SH-SY5Y (cell line): Measurements from ENCODE around the gene MYL3.

ENCODE experiments used
- GATA2 ChIP-seq: IDR thresholded peaks from 2 replicates; pipeline ENCODE4 v1.6.1; 2011; ENCODE audit warnings: mild to moderate bottlenecking, low read depth, low read length
- GATA3 ChIP-seq: IDR thresholded peaks from 2 replicates; pipeline ENCODE4 v1.6.1; 2011; ENCODE audit warnings: low read depth, mild to moderate bottlenecking, low read length, moderate library complexity

MYL3 gene

GRCh38 chr3:46846624-46847542 lies 16.4 kb downstream of the MYL3 start:
- TF ChIP-seq GATA2 (peak; percentile 35; the same call in 1 of the 2 replicates), GATA3 (no peak)

GRCh38 chr3:46845860-46846623 lies 17.2 kb downstream of the MYL3 start:
- TF ChIP-seq GATA3 (no peak), GATA2 (no peak)

- TF ChIP-seq GATA3 (no peak), GATA2 (no peak; the same call in 1 of the 2 replicates)
Observed at GRCh38 chr3:46845397-46845859, 17.8 kb downstream of the MYL3 start.

GRCh38 chr3:46844881-46845312 lies 18.3 kb downstream of the MYL3 start:
- no peak for TF ChIP-seq GATA3
- no peak for TF ChIP-seq GATA2

GRCh38 chr3:46844397-46844796 lies 18.8 kb downstream of the MYL3 start:
- TF ChIP-seq GATA3: no peak
- TF ChIP-seq GATA2: no peak

- TF ChIP-seq GATA2: no peak
- no peak for TF ChIP-seq GATA3
Observed at GRCh38 chr3:46843508-46843907, 19.7 kb downstream of the MYL3 start.

- TF ChIP-seq GATA2 (no peak), GATA3 (no peak)
Observed at GRCh38 chr3:46840491-46840890, 22.8 kb downstream of the MYL3 start.

GRCh38 chr3:46838301-46838700 lies 24.9 kb downstream of the MYL3 start:
- TF ChIP-seq GATA2: no peak
- no peak for TF ChIP-seq GATA3

GRCh38 chr3:46835491-46835890 lies 27.8 kb downstream of the MYL3 start:
- no peak for TF ChIP-seq GATA2
- TF ChIP-seq GATA3: no peak

- no peak for TF ChIP-seq GATA2
- TF ChIP-seq GATA3: no peak
Observed at GRCh38 chr3:46835054-46835453, 28.2 kb downstream of the MYL3 start.

- TF ChIP-seq GATA3 (no peak), GATA2 (no peak)
Observed at GRCh38 chr3:46833346-46834300, 29.6 kb downstream of the MYL3 start.

- TF ChIP-seq GATA3 (no peak), GATA2 (no peak)
Observed at GRCh38 chr3:46831841-46832240, 31.4 kb downstream of the MYL3 start.

- TF ChIP-seq GATA3: no peak
- no peak for TF ChIP-seq GATA2
Observed at GRCh38 chr3:46831316-46831715, 31.9 kb downstream of the MYL3 start.
